Testis (tissue), 2 donors: ENCODE results near the gene DCAF10.

Source experiments
- POLR2A ChIP-seq: fragments of 450-650 bp; IDR thresholded peaks from one replicate; pipeline ENCODE4 v1.6.1; 2017; ENCODE audit warnings: antibody characterized with exemption, mild to moderate bottlenecking, moderate library complexity
- TF ChIP-seq, protein P1 (sequence below), 3 experiments: fragments of 450-650 bp in 2 of 3; fragments of 200-600 bp in 1 of 3; sonication (generic) in 1 of 3; IDR thresholded peaks; one replicate each; pipeline ENCODE4 v1.5.1; 2016 to 2019; ENCODE audit warnings: antibody characterized with exemption in 3 of 3, mild to moderate bottlenecking in 2 of 3, moderate library complexity in 1 of 3

- TF ChIP-seq, protein P1, sequence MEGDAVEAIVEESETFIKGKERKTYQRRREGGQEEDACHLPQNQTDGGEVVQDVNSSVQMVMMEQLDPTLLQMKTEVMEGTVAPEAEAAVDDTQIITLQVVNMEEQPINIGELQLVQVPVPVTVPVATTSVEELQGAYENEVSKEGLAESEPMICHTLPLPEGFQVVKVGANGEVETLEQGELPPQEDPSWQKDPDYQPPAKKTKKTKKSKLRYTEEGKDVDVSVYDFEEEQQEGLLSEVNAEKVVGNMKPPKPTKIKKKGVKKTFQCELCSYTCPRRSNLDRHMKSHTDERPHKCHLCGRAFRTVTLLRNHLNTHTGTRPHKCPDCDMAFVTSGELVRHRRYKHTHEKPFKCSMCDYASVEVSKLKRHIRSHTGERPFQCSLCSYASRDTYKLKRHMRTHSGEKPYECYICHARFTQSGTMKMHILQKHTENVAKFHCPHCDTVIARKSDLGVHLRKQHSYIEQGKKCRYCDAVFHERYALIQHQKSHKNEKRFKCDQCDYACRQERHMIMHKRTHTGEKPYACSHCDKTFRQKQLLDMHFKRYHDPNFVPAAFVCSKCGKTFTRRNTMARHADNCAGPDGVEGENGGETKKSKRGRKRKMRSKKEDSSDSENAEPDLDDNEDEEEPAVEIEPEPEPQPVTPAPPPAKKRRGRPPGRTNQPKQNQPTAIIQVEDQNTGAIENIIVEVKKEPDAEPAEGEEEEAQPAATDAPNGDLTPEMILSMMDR (IDR thresholded peaks at IDR 0.05) = no peak
- TF ChIP-seq POLR2A = no peak
Observed at GRCh38 chr9:37784616-37785483, 15.7 kb upstream of the DCAF10 start, which contains the start of gene EXOSC3.
